ENCODE results near the gene ZNF622. TPM values are rescaled to one million over a fixed set of nuclear protein-coding genes. Genes with fewer than 3 reads are reported as not detected.
"Not testable (repeated sequence)": the region's sequence is repeated elsewhere in the genome, so short reads cannot be mapped to it uniquely, and the experiment has no call there.

ZNF622 gene
- total and polyA plus RNA-seq, 10 of the 15 experiments (the other 5 are each of a cell fraction or from before 2014, with no cell fraction given): 9.0 to 60.3 (median 31.0) TPM

GRCh38 chr5:16476417-16476816 is 10.8 kb upstream of the ZNF622 start:
- H3K4me3 ChIP-seq; H3K4me1 ChIP-seq (ENCODE audit: control insufficient read depth, insufficient read depth, low read length); H3K79me2 ChIP-seq (ENCODE audit: control insufficient read depth, insufficient read depth, low read length); ATAC-seq; H4K20me1 ChIP-seq (ENCODE audit: control insufficient read depth, insufficient read depth); H3K27ac ChIP-seq (ENCODE audit: control insufficient read depth, insufficient read depth); DNase-seq (ENCODE audit: low read depth, low spot score); CTCF ChIA-PET; H3K27me3 ChIP-seq (replicated peaks in 1 of 2; ENCODE audit: control insufficient read depth in 2 of 2, insufficient read depth in 2 of 2, low read length in 1 of 2); FAIRE-seq; POLR2A ChIA-PET; H2AFZ ChIP-seq (ENCODE audit: control insufficient read depth, low read depth, low read length); RAD21 ChIA-PET (ENCODE audit: unreplicated experiment); H3K9ac ChIP-seq (ENCODE audit: control insufficient read depth, insufficient read depth, low read length); H3K9me3 ChIP-seq (replicated peaks; ENCODE audit: control insufficient read depth, insufficient read depth, low read length); in situ Hi-C loops (cut with MboI); H3K4me2 ChIP-seq (ENCODE audit: control insufficient read depth, insufficient read depth); H3K36me3 ChIP-seq (ENCODE audit: control insufficient read depth in 2 of 2, insufficient read depth in 2 of 2, low read length in 1 of 2); BruUV-seq (replicated peaks); intact Hi-C loops (cut with micrococcal nuclease; ENCODE audit: unreplicated experiment); SMC1A ChIA-PET (ENCODE audit: uncharacterized antibody, unreplicated experiment): not testable (repeated sequence)
- WGBS (ENCODE audit: insufficient coverage, insufficient replicate concordance, low lambda C conversion rate, missing lambda C conversion rate): 100% methylated on average over 3 of the region's 3 CpGs

- no peak for ATAC-seq
- Histone ChIP-seq H3K79me2 (ENCODE audit: control insufficient read depth, insufficient read depth, low read length) (peaks cover 26% of the 10 kb centered on the region), H3K27me3 (replicated peaks in 1 of 2; ENCODE audit: control insufficient read depth in 2 of 2, insufficient read depth in 2 of 2, low read length in 1 of 2) (no peaks in the 10 kb centered on the region), H2AFZ (ENCODE audit: control insufficient read depth, low read depth, low read length) (no peak overlapping the region), H3K27ac (ENCODE audit: control insufficient read depth, insufficient read depth) (no peak overlapping the region), H3K9me3 (replicated peaks; ENCODE audit: control insufficient read depth, insufficient read depth, low read length) (no peaks in the 10 kb centered on the region), H4K20me1 (ENCODE audit: control insufficient read depth, insufficient read depth) (no peaks in the 10 kb centered on the region), H3K4me3 (no peak overlapping the region), H3K4me2 (ENCODE audit: control insufficient read depth, insufficient read depth) (no peak overlapping the region), H3K9ac (ENCODE audit: control insufficient read depth, insufficient read depth, low read length) (no peak overlapping the region), H3K36me3 (ENCODE audit: control insufficient read depth in 2 of 2, insufficient read depth in 2 of 2, low read length in 1 of 2) (no peaks in the 10 kb centered on the region), H3K4me1 (ENCODE audit: control insufficient read depth, insufficient read depth, low read length) (peaks cover 14% of the 10 kb centered on the region)
- ChIA-PET RAD21 (ENCODE audit: unreplicated experiment) (interaction anchor here (1.2 kb wide), 1 partner anchor 15 kb away, joined by 4 read pairs; no protein-coding TSS in a partner anchor), POLR2A (interaction anchor here (0.7 to 1.4 kb wide), 2 partner anchors 14 to 382 kb away, joined by 3 read pairs; no protein-coding TSS in a partner anchor), SMC1A (ENCODE audit: uncharacterized antibody, unreplicated experiment) (interaction anchor here (0.9 to 1.7 kb wide), 4 partner anchors 11 to 79 kb away, joined by 4 to 8 read pairs (median 6); no protein-coding TSS in a partner anchor), CTCF (interaction anchor here (0.6 to 2.1 kb wide), 2 partner anchors 15 to 20 kb away, joined by 3 to 14 read pairs; no protein-coding TSS in a partner anchor)
- no peak for FAIRE-seq
- in situ Hi-C loops (cut with MboI) (loop anchor here (25.0 kb wide), 1 partner anchor 1759 kb away; no protein-coding TSS in a partner anchor), intact Hi-C loops (cut with micrococcal nuclease; ENCODE audit: unreplicated experiment) (no loop called here)
- no TSS peak for BruUV-seq (replicated peaks)
- DNase-seq (ENCODE audit: low read depth, low spot score): no peak
- 52% methylated on average over 3 of the region's 3 CpGs for WGBS (ENCODE audit: insufficient coverage, insufficient replicate concordance, low lambda C conversion rate, missing lambda C conversion rate)
- TF ChIP-seq NFIC (IDR thresholded peaks at IDR 0.05; ENCODE audit: low read depth, low read length) (no peak), CEBPZ (IDR thresholded peaks at IDR 0.05; ENCODE audit: low read depth, low read length) (no peak), KAT2A (conservative IDR thresholded peaks at IDR 0.05; ENCODE audit: control insufficient read depth, low read depth, low read length) (no peak), JUNB (IDR thresholded peaks at IDR 0.05) (no peak), CHD1 (IDR thresholded peaks at IDR 0.05; ENCODE audit: low read depth, low read length) (no peak), NFXL1 (IDR thresholded peaks at IDR 0.05; ENCODE audit: borderline replicate concordance) (no peak), BMI1 (IDR thresholded peaks at IDR 0.05; ENCODE audit: borderline replicate concordance) (no peak), CTCF (IDR thresholded peaks at IDR 0.05 in 2 of 3, conservative IDR thresholded peaks at IDR 0.05 in 1 of 3; ENCODE audit: control insufficient read depth in 2 of 3, extremely low read depth in 1 of 3, insufficient read depth in 1 of 3, low read depth in 3 of 3, low read length in 3 of 3) (no peak), ZBTB33 (IDR thresholded peaks at IDR 0.05) (no peak), SIX5 (IDR thresholded peaks at IDR 0.05; ENCODE audit: low read depth, low read length, severe bottlenecking) (no peak)
Measured at GRCh38 chr5:16471387-16471786, 5.8 kb upstream of the ZNF622 start.

All from GM12878 (cell line).